CD4-positive, alpha-beta T cell treated with Interleukin-1 beta for 1 hour (primary cell): ENCODE measurements around the gene DENND1C.
"Not testable (repeated sequence)": the region's sequence is repeated elsewhere in the genome, so short reads cannot be mapped to it uniquely, and the experiment has no call there.

ENCODE experiments used
- DNase-seq, 2 donors: peaks; one replicate each; pipeline ENCODE4 v3.0.0-alpha.2; 2020 to 2022

DENND1C gene

GRCh38 chr19:6508028-6508771, 26.6 kb upstream of the DENND1C start:
- DNase-seq: not testable (repeated sequence)

GRCh38 chr19:6503407-6504201, 22.0 kb upstream of the DENND1C start:
- DNase-seq: no peak

- peak; percentile 45 to 52 for DNase-seq
Observed at GRCh38 chr19:6501740-6502648, 20.4 kb upstream of the DENND1C start, which contains the start of gene TUBB4A. TUBB4A (minus strand) TSS chr19:6502309; CDS start chr19:6502212, 97 bp downstream.

- no peak for DNase-seq
Observed at GRCh38 chr19:6500837-6501739, 19.5 kb upstream of the DENND1C start.

GRCh38 chr19:6499052-6499790, 17.6 kb upstream of the DENND1C start:
- DNase-seq: no peak

GRCh38 chr19:6498294-6499036, 16.9 kb upstream of the DENND1C start:
- DNase-seq: peak in 1 of 2 donors; percentile 25

GRCh38 chr19:6495947-6496346, 14.4 kb upstream of the DENND1C start:
- DNase-seq: no peak

- DNase-seq: no peak
Observed at GRCh38 chr19:6494438-6495036, 12.9 kb upstream of the DENND1C start.

- no peak for DNase-seq
Observed at GRCh38 chr19:6491802-6492592, 10.4 kb upstream of the DENND1C start.

- no peak for DNase-seq
Observed at GRCh38 chr19:6490134-6490533, 8.5 kb upstream of the DENND1C start.

- DNase-seq: peak in 1 of 2 donors; percentile 37
Observed at GRCh38 chr19:6489278-6490061, 7.9 kb upstream of the DENND1C start.

- DNase-seq: no peak
Observed at GRCh38 chr19:6484831-6485230, 3.2 kb upstream of the DENND1C start.

GRCh38 chr19:6484230-6484629, 2.6 kb upstream of the DENND1C start:
- no peak for DNase-seq

- no peak for DNase-seq
Observed at GRCh38 chr19:6483235-6483634, 1.6 kb upstream of the DENND1C start.

- no peak for DNase-seq
Observed at GRCh38 chr19:6482343-6482686, 728 bp upstream of the DENND1C start.

- peak; percentile 23 to 30 for DNase-seq
Observed at GRCh38 chr19:6480848-6481415, 655 bp downstream of the DENND1C start.

GRCh38 chr19:6479836-6480398, 1.7 kb downstream of the DENND1C start:
- no peak for DNase-seq

- DNase-seq: no peak
Observed at GRCh38 chr19:6478815-6479214, 2.8 kb downstream of the DENND1C start.
